Measurements from ENCODE around the gene LPP.

The LPP gene

DNA sequence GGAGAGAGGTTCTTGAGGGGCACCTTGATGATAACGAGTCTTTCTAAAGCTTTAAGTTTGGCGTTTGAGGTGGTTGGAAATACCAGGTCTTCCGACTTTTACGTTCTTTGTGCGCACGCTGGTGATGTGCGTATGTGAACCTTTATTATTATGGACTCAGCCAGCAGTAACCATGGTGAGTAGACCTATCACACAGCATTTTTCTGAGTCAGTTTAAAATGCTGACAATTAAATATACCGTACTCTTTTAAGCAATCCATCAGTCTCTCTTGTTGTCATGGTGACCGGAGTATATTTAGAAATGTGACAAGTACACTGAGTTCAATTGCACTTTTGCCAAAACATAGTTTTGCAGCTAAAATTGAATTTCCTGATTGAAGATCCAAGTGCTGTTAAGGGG is 172.2 kb downstream of the LPP start:
- no peak for DNase-seq
- in situ Hi-C loops (cut with HindIII; ENCODE audit: low pct_ligation_motif_present, low pct_unique_long_range_greater_than_20kb, low sequenced_read_pairs): no loop called here

DNA sequence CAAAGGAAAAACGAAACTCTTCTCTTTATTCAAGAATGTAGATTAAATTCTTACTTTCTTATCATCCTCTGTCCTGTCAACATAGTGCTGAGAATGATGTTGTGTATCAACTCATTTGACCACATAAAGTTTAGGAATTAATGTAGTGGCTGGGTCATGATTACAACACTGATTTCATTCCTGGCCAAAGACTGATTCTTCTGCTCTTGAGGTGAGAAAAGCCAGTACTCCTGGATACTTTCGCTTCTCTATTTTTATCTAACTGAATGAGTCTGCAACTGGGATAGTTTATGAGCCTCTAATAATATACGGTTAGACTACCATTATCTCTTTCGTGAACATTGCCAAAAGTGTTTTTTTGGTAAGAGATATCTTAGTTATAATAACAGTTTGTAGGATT is 173.0 kb downstream of the LPP start:
- in situ Hi-C loops (cut with HindIII; ENCODE audit: low pct_ligation_motif_present, low pct_unique_long_range_greater_than_20kb, low sequenced_read_pairs): no loop called here
- no peak for DNase-seq

DNA sequence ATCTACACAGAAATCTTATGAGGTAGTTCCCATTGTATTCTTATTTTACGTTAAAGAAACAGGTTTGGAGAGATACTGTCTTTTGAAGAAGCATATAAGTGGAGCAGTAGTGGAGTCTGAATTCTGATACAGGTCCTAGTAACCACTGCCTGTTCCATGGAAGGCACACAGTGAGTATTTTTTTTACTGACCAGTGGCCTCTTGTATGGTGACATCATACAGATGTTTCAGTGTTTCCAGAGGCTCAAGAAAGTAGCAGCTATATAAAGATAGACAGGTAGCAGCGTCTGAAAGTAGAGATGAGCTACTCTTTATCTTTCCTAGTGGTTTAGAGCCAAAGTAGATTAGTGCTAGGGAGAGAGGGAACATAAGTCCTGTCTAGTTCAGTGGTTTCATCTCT is 173.5 kb downstream of the LPP start:
- no peak for DNase-seq
- in situ Hi-C loops (cut with HindIII; ENCODE audit: low pct_ligation_motif_present, low pct_unique_long_range_greater_than_20kb, low sequenced_read_pairs): no loop called here

DNA sequence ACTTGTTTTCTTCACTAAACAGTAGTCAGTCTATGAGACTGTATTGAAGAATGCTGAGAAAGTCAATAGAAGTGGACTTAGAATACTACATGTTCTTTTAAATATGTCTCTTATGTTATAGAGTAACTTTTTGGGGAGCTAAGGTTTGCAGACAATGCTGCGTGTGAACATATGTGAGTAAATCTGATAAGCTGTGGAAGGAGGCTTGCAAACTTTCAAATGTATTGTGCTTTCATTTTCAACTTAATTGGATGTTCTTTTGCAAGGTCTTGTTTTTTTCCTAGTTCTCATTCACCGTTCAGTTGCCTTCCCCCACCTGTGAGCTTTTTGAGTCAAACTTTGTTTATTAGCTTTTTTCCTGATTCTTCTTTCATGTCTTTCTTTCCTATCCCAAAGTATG is 176.2 kb downstream of the LPP start:
- in situ Hi-C loops (cut with HindIII; ENCODE audit: low pct_ligation_motif_present, low pct_unique_long_range_greater_than_20kb, low sequenced_read_pairs): no loop called here
- no peak for DNase-seq

DNA sequence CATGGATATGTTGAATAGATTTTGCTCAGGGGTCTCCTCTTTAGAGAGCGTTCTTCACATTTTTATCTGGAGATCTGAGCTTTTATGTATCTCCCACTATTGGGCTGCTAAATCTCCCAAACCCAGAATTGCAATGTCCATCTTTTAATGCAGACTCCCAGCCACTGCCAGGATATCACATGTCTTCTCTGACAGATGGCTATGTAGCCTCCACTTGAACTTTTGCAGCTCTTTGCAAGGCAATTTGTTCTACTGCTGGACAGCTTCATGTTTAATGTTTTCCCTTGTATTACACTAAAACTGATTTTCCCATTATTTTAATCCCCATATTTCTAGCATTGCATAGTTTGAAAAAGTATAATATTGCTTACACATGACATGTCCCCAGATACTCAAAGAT is 177.2 kb downstream of the LPP start:
- no peak for DNase-seq
- in situ Hi-C loops (cut with HindIII; ENCODE audit: low pct_ligation_motif_present, low pct_unique_long_range_greater_than_20kb, low sequenced_read_pairs): no loop called here

DNA sequence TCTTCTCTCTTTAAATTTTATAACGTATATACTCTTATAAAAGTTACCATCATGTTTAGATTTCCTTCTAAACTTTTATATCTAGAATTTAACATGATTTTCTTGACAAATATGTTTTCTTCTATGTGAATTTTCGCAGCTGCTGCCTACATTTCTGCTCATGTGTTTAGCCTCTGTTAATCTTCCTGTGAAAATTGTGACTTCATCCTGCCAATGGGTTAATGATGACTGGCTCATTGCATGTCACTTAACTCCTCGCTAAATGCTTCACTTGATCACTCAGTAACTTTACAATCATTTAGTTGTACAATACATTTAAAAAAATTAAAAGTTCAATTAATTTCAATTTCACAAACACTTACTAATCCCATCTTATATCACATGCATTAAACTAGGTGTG is 178.1 kb downstream of the LPP start:
- in situ Hi-C loops (cut with HindIII; ENCODE audit: low pct_ligation_motif_present, low pct_unique_long_range_greater_than_20kb, low sequenced_read_pairs): no loop called here
- no peak for DNase-seq

DNA sequence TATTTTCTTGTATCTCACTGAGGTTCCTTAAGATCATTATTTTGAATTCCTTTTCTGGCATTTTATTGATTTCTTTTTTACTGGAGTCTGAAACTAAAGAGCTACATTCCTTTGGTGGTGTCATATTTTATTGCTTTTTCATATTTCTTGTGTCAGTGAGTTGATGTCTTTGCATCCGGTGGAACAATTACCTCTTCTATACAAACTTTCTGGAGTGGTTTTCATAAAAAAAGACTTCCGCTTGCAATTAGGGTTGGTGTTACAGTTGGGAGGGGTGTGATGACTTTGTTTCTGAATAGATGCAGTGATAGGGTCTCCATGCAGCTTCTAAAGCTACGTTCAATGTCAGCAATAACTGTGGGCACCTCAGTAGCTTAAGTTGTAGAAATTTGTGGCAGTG is 181.7 kb downstream of the LPP start:
- DNase-seq: no peak
- in situ Hi-C loops (cut with HindIII; ENCODE audit: low pct_ligation_motif_present, low pct_unique_long_range_greater_than_20kb, low sequenced_read_pairs): no loop called here

DNA sequence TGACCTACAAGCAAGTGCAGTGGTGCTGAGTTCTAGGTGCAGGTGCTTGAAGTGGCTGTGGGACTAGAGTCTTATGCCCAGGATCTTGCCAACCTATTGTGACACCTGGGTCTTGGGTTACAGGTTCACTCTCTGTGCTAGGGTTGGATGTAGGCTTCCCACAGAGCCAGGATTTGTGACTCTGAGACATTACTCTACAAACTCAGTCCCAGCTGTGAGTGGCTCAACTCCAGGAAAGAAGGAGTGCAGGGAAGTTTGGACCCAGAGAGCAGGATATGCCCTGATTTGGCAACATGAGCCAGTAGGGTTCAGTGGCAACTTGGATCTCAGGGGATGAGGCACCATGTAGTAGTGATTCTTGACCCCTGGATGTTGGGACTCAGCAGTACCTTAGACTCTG is 182.2 kb downstream of the LPP start:
- DNase-seq: no peak
- in situ Hi-C loops (cut with HindIII; ENCODE audit: low pct_ligation_motif_present, low pct_unique_long_range_greater_than_20kb, low sequenced_read_pairs): no loop called here

DNA sequence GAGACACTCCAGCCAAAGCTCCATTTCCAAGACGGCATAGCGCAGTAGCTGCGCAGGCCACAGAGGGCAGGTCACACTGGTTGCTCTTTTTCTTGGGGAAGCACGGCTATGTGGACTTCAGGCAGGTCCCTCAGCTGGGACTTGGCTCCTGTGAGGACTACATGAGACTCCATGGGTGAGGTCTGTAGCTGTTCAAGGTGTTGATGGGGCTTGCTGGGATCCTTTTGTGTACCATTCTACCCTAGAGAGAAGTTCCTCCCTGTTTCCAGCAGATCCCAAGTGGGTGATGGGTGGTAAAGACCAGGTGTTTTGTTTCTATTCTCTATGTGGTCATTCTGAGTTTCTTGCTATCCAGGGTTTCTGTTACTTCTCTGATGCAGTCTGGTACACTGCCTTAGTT is 183.3 kb downstream of the LPP start:
- DNase-seq: no peak
- in situ Hi-C loops (cut with HindIII; ENCODE audit: low pct_ligation_motif_present, low pct_unique_long_range_greater_than_20kb, low sequenced_read_pairs): no loop called here

DNA sequence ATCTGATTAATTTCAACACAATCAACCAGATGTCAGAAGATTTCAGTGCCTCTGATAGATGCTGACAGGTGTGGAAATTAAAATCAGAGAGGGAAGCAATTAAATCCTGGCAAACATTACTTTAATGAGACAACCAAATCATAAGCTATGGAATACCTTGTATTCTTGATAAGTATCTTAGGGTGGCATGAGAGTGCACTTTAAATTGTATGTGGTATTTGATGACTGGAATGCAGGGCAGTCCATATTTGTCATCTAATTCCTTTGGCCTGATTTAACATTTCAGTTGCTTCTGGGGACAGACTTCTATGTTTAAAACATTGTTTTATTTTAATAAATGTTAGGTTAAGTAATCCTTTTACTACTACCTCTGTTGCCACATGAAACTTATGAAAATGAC is 184.1 kb downstream of the LPP start:
- in situ Hi-C loops (cut with HindIII; ENCODE audit: low pct_ligation_motif_present, low pct_unique_long_range_greater_than_20kb, low sequenced_read_pairs): no loop called here
- DNase-seq: no peak

DNA sequence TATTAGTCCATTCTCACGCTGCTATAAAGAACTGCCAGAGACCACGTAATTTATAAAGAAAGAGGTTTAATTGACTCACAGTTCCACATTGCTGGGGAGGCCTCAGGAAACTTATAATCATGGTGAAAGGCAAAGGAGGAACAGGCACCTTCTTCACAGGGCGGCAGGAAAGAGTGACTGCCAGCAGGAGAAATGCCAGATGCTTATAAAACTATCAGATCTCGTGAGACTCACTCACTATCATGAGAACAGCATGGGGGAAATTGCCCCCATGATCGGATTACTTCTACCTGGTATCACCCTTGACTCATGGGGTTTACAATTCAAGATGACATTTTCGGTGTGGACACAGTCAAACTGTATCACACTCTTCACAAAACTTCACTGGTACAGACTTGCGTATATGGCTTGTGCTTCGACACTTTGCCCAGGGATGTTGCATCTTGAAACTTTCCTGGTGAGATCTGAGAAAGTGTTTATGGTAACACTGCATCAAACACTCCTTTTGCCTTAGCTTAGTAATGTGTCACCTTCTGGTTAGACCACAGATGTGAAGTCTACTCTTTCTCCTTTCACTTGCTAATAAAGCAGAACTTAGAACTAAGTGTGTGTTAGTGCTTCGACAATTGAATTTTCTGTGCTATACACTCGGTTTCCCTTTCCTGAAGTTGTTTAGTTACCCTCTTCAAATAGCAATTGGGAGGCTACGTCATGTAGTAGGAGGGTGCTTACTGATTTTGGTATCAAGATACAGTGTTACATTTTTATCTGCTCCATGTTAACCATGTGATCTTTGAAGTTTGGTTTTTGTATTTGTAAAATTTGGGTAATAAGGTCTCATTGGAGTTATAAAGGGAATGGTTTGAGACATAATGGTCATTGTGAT is 185.7 kb downstream of the LPP start:
- in situ Hi-C loops (cut with HindIII; ENCODE audit: low pct_ligation_motif_present, low pct_unique_long_range_greater_than_20kb, low sequenced_read_pairs): no loop called here

DNA sequence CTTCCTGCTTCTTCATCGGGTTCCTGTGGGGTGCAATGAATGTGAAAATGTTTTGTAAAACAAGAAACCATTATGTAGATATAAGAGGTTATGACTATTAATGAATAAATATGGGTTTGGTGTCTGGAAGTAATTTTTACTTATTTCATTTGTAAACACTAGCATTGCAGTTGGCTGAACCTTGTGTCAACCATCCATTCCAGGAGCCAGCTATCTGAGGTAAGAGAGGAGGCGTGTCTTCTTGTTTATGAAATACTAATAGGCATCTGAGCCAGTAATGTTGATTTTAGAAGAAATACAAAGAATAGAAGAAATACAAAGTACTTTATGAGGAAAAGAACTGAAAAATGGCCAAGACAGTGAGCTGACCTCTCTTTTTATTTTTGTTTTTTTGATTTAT is 187.5 kb downstream of the LPP start:
- in situ Hi-C loops (cut with HindIII; ENCODE audit: low pct_ligation_motif_present, low pct_unique_long_range_greater_than_20kb, low sequenced_read_pairs): no loop called here
- DNase-seq: no peak

More for the DNA sequence above, 185.7 kb downstream of the LPP start:
- no peak for DNase-seq

DNA sequence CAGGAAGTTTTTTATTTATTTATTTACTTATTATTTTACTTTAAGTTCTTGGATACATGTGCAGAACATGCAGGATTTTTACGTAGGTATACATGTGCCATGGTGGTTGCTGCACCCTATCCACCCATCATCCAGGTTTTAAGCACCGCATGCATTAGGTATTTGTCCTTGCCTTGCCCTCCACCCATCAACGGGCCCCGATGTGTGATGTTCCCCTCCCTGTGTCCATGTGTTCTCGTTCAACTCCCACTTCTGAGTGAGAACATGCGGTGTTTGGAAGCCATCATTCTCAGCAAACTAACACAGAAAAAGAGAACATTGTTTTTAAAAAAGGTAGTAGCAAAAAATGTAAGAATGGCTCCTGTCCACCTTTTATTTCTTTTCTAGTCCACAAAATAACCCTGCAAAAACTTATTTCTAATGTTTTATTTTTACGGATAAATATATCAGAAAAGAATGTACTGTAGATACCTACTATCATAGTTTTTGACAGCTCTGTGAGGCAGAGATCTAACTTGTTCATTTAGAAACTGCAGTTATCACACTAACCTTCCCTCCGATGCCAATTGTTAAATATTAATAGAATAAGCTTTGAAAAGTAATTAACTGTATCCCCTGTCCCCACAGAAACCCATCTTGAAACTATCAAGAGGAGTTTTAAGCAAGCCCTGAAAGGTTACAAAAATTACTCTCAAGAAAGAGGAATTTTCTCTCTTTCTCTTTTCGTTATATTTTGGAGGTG is 189.2 kb downstream of the LPP start:
- in situ Hi-C loops (cut with HindIII; ENCODE audit: low pct_ligation_motif_present, low pct_unique_long_range_greater_than_20kb, low sequenced_read_pairs): no loop called here
- DNase-seq: peak; percentile 11

DNA sequence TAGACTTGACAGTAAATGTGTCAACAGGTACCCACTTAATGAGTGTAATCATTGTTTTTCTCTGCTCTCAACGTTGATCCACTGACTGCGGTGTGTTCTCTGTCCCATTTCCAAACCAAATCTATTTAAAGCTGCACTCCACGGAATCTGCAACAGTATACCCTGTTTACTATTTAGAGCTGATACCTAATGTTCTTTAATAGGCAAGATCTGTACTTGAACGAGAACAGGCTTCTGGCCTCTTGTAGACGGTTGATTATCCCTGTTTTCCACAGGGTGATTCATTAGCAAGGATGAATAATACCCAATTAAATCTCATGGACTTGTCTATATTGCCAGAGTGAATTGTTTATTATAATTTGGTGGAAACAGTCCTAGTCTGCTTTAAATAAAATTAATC is 189.9 kb downstream of the LPP start:
- in situ Hi-C loops (cut with HindIII; ENCODE audit: low pct_ligation_motif_present, low pct_unique_long_range_greater_than_20kb, low sequenced_read_pairs): no loop called here

DNA sequence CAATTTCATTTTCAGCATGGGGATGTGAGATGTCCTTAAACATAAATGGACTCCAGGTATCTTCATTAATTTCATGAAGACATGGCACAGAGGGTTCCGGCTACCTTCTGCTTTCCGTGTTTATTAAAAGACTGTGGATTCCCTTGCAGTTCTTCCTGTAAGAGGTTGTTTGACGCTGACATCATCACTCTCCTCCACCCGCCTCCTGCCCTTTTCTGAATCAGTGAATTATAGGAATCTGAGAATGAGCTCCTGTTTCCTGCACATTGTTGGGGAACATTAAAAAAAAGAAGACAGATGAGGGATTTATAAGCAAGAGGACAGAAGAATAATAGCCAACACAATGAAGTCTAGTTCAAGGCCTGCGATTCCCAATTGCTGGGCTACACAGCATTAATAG is 191.3 kb downstream of the LPP start:
- in situ Hi-C loops (cut with HindIII; ENCODE audit: low pct_ligation_motif_present, low pct_unique_long_range_greater_than_20kb, low sequenced_read_pairs): no loop called here
- DNase-seq: peak; percentile 83

More for the DNA sequence above, 189.9 kb downstream of the LPP start:
- DNase-seq: no peak

DNA sequence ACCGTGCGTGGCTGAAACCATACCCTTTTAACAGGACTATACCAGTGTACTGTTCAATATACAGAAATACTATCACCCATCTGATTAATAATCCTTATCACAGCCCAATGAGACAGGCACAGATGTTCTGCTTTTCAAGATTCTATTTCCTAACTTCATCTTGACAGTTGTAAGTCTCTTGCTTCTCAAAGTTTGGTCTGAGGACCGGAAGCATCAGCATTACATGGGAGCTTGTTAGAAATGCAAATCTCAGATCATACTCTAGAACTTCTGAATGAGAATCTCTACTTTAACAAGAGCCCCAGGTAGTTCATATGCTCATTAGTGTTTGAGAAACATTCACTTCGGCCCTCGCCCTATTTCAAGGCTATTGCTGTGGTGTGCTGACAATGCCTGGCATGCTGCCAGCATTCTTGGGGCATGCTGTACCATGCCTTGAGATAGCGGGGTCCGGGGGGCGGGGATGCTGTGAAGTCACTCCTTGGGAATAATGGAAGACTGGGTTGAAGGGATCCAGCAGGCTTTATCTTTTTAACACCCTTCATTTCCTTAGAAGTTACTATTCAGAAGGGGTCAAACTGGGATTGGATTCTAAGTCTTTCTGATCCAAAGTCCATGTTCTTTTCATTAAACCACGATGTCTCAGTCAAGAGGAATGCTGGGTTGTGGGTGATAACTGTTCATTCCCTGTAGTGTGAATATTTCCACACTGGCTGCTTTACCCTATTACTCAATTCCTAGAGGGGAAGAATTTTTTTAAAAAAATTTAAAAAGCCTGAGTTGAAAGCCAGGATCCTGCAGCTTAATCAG is 194.7 kb downstream of the LPP start:
- in situ Hi-C loops (cut with HindIII; ENCODE audit: low pct_ligation_motif_present, low pct_unique_long_range_greater_than_20kb, low sequenced_read_pairs): no loop called here
- DNase-seq: peak; percentile 89

DNA sequence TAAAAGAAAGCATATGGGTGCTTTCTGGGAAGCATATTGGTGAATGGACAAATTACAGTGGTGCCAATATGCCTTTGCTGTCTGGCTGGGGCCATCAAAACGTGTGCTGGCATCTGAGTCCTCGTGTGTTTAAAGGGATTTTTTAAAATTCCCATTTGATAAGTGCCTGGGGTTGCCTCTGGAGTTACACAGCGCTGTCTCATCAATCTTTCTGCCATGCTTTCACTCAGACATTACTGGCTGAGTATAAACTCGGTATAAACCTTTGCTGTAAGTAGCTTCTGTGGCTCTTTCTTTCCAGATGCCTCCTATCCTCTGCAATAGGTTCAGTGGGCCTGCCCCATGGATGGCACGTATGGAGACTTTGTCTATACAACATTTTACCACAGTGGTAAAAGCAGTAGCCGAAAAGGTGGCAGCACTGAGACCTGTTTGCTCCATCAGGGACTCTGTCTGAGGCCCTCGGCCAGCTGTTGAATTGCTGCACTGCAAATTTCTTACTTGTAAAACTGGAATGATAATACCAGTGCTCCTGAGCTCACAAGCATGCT is 195.5 kb downstream of the LPP start:
- peak; percentile 51 for DNase-seq
- in situ Hi-C loops (cut with HindIII; ENCODE audit: low pct_ligation_motif_present, low pct_unique_long_range_greater_than_20kb, low sequenced_read_pairs): no loop called here

DNA sequence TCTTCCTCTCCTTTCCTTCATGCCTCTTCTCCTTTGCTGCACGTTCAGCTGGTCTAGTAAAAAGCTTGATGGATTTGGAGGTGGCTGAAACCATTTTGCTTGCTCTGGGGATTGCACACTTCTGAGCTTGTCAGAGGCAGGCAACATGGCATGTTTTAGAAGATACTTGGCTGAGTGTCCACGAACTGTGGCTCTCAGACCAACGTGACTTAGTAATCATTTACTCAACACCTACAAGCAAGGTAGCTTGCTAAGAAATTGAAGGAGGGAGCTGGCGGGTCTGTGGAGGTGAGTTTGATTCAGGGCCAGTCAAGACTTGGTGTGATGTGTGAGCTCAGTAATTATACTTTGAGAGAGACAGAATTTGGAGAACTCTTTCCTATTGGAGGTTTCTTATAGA is 196.0 kb downstream of the LPP start:
- in situ Hi-C loops (cut with HindIII; ENCODE audit: low pct_ligation_motif_present, low pct_unique_long_range_greater_than_20kb, low sequenced_read_pairs): no loop called here
- DNase-seq: no peak

DNA sequence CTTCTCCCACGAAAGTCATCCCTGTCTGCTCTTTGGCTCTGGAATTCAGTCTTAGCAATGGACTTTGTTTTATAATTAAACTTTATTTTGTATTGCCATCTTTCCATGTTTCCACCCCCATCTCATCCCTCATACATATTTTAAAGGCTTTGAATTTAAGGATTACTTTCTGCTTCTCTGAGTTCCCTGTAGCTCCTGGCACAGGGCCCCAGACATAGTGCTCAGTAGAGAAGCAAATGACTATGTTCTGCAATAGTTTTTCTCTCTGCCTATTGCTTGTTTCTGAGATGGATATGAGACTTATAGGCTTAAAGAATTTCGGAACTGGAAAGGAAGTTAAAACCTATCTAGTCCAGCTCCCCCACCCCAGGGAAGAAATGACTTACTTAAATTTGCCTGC is 197.0 kb downstream of the LPP start:
- DNase-seq: no peak
- in situ Hi-C loops (cut with HindIII; ENCODE audit: low pct_ligation_motif_present, low pct_unique_long_range_greater_than_20kb, low sequenced_read_pairs): no loop called here

Data from ACHN (cell line).